Upper lobe of right lung (tissue), 1 donor: ENCODE results near the gene KCNA1. TPM values are rescaled to one million over a fixed set of nuclear protein-coding genes. Genes with fewer than 3 reads are reported as not detected.

Source experiments
- ATAC-seq: fragments of 200-7000 bp; cut with Tn5 transposase; one replicate; pipeline ENCODE4 v1.9.1; 2020; ENCODE audit warnings: mild to moderate bottlenecking, moderate library complexity
- DNase-seq: peaks from one replicate; pipeline ENCODE4 v3.0.0-alpha.2; 2020
- H3K27ac ChIP-seq: fragments of 200-600 bp; one replicate; pipeline ENCODE4 v1.8.0; 2022
- H3K27me3 ChIP-seq: fragments of 200-600 bp; one replicate; pipeline ENCODE4 v1.8.0; 2022; ENCODE audit warnings: mild to moderate bottlenecking
- H3K36me3 ChIP-seq: fragments of 200-600 bp; one replicate; pipeline ENCODE4 v1.8.0; 2022
- H3K4me1 ChIP-seq: fragments of 200-600 bp; one replicate; pipeline ENCODE4 v1.8.0; 2022
- H3K4me3 ChIP-seq: fragments of 200-600 bp; one replicate; pipeline ENCODE4 v1.8.0; 2022; ENCODE audit warnings: mild to moderate bottlenecking
- H3K9me3 ChIP-seq: fragments of 200-600 bp; one replicate; pipeline ENCODE4 v1.8.0; 2022
- CTCF ChIP-seq: fragments of 200-600 bp; IDR thresholded peaks from one replicate; pipeline ENCODE4 v1.8.0; 2022; ENCODE audit warnings: antibody characterized with exemption
- intact Hi-C: fragments of 100-400 bp; cut with DNase I; formaldehyde crosslinking; loops from one replicate; pipeline ENCODE4 v1.11.0; 2022
- total RNA-seq: library from RNA; stranded (reverse); fragmentation: NEBNext Ultra II Directional; extraction: Animal tissue kit (Norgen Biotek cat#: 25700); gene quantifications from one replicate; pipeline ENCODE4 v1.2.1, GENCODE V29; 2021
- donor health status: DM: no; HTN: yes; CAD: no; lungs with severe emphysema.

The KCNA1 gene
- total RNA-seq, 1 donor from 2014 or later: not detected

- Histone ChIP-seq H3K4me3 (no peak overlapping the region), H3K27ac (no peak overlapping the region), H3K4me1 (no peaks in the 10 kb centered on the region), H3K9me3 (no peaks in the 10 kb centered on the region), H3K36me3 (no peaks in the 10 kb centered on the region), H3K27me3 (peaks cover 50% of the 10 kb centered on the region)
- intact Hi-C loops: no loop called here
- no peak for TF ChIP-seq CTCF
- ATAC-seq (no peak), DNase-seq (no peak)
Observed at GRCh38 chr12:4961311-4961710, 51.6 kb downstream of the KCNA1 start.

GRCh38 chr12:4962539-4963486, 53.1 kb downstream of the KCNA1 start:
- intact Hi-C loops: no loop called here
- no peak for ATAC-seq
- no peak for TF ChIP-seq CTCF

More at GRCh38 chr12:4962539-4963486, 53.1 kb downstream of the KCNA1 start:
- Histone ChIP-seq H3K36me3 (no peaks in the 10 kb centered on the region), H3K27ac (no peak overlapping the region), H3K4me1 (no peaks in the 10 kb centered on the region), H3K4me3 (no peak overlapping the region), H3K27me3 (peaks cover 51% of the 10 kb centered on the region), H3K9me3 (no peaks in the 10 kb centered on the region)
- DNase-seq: no peak

Other genes with a start within 250 kb of the KCNA1 start
- 0.67 TPM for gene GALNT8, start 189.5 kb upstream of the KCNA1 start, total RNA-seq
- gene KCNA5, start 134.0 kb downstream of the KCNA1 start, total RNA-seq: 1.8 TPM